ENCODE measurements around the gene EPB41L4B. TPM values are rescaled to one million over a fixed set of nuclear protein-coding genes. Genes with fewer than 3 reads are reported as not detected.

The EPB41L4B gene
- total RNA-seq, 1 donor from 2014 or later = 5.5 TPM

- no peak overlapping the region for H3K27ac Mint-ChIP-seq
- no peaks in the 10 kb centered on the region for H3K4me1 Mint-ChIP-seq
- H3K27me3 Mint-ChIP-seq (ENCODE audit: low read depth) = peaks cover 4% of the 10 kb centered on the region
- peaks cover 3% of the 10 kb centered on the region for H3K9me3 Mint-ChIP-seq
- H3K4me3 Mint-ChIP-seq = no peak overlapping the region
- peaks cover 3% of the 10 kb centered on the region for H3K36me3 Mint-ChIP-seq
- DNase-seq (ENCODE audit: low spot score in 2 of 2, unreplicated experiment in 2 of 2) = no peak
- no peak for TF ChIP-seq CTCF (IDR thresholded peaks at IDR 0.05; ENCODE audit: unreplicated experiment)
These were observed 16.5 kb downstream of the EPB41L4B start for GRCh38 chr9:109304347-109304746.

GRCh38 chr9:109303900-109304299, 17.0 kb downstream of the EPB41L4B start:
- Mint-ChIP-seq H3K27ac (no peak overlapping the region), H3K4me1 (no peaks in the 10 kb centered on the region), H3K27me3 (ENCODE audit: low read depth) (peaks cover 4% of the 10 kb centered on the region), H3K36me3 (peaks cover 3% of the 10 kb centered on the region), H3K4me3 (no peak overlapping the region), H3K9me3 (peaks cover 3% of the 10 kb centered on the region)
- DNase-seq (ENCODE audit: low spot score in 2 of 2, unreplicated experiment in 2 of 2) = no peak
- TF ChIP-seq CTCF (IDR thresholded peaks at IDR 0.05; ENCODE audit: unreplicated experiment) = no peak

GRCh38 chr9:109302606-109303005, 18.3 kb downstream of the EPB41L4B start:
- H3K36me3 Mint-ChIP-seq = no peaks in the 10 kb centered on the region
- no peaks in the 10 kb centered on the region for H3K9me3 Mint-ChIP-seq
- no peak overlapping the region for H3K4me3 Mint-ChIP-seq
- peaks cover 4% of the 10 kb centered on the region for H3K27me3 Mint-ChIP-seq (ENCODE audit: low read depth)
- no peak overlapping the region for H3K27ac Mint-ChIP-seq
- DNase-seq (ENCODE audit: low spot score in 2 of 2, unreplicated experiment in 2 of 2) = no peak
- no peak for TF ChIP-seq CTCF (IDR thresholded peaks at IDR 0.05; ENCODE audit: unreplicated experiment)
- no peaks in the 10 kb centered on the region for H3K4me1 Mint-ChIP-seq

GRCh38 chr9:109301012-109301411, 19.8 kb downstream of the EPB41L4B start:
- Mint-ChIP-seq H3K9me3 (peaks cover 3% of the 10 kb centered on the region), H3K4me3 (no peak overlapping the region), H3K27me3 (ENCODE audit: low read depth) (peaks cover 4% of the 10 kb centered on the region), H3K36me3 (no peaks in the 10 kb centered on the region), H3K4me1 (peaks cover 2% of the 10 kb centered on the region), H3K27ac (no peak overlapping the region)
- no peak for TF ChIP-seq CTCF (IDR thresholded peaks at IDR 0.05; ENCODE audit: unreplicated experiment)
- no peak for DNase-seq (ENCODE audit: low spot score in 2 of 2, unreplicated experiment in 2 of 2)

DNA sequence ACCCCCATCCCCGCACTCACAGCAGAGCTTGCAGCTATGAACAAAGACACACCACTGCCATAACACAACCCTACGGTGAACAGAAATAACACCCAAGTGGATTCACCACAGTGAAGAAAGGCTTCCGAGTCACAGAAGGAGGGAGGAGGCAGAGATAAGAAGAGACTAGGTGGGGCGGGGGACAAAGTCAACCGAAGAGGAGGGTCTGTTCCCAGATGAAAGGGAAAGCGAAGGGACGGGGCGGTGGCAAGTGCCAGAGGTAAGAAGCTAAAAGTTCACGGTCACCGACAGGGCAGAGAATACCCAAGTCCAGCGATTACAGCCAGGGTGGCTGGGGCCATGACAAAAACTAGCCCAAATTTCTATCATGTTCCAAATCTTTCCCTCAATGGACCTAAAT, 21.0 kb downstream of the EPB41L4B start:
- TF ChIP-seq CTCF (IDR thresholded peaks at IDR 0.05; ENCODE audit: unreplicated experiment) = no peak
- Mint-ChIP-seq H3K9me3 (peaks cover 3% of the 10 kb centered on the region), H3K4me1 (peaks cover 14% of the 10 kb centered on the region), H3K4me3 (no peak overlapping the region), H3K36me3 (no peaks in the 10 kb centered on the region), H3K27ac (no peak overlapping the region), H3K27me3 (ENCODE audit: low read depth) (peaks cover 4% of the 10 kb centered on the region)
- DNase-seq (ENCODE audit: low spot score in 2 of 2, unreplicated experiment in 2 of 2) = no peak

DNA sequence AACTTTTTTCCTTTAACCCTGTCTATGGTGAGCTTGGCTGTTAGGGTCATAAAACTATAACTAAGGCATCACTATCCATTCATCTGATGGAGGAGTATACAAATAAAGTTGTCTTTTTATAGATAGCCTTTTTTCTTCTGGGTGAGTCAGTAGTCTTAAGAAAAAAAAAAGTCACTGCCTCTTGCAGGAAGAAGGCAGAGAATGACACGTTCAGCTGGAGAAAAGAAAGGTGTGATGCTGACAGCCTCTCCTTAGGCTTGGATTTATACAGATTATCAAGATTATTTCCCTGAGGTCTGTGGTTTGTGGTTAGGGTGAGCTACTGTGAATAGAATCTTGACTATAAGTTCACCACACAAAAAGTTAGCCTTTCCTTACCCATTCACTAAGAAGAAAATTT, 23.0 kb downstream of the EPB41L4B start:
- TF ChIP-seq CTCF (IDR thresholded peaks at IDR 0.05; ENCODE audit: unreplicated experiment) = no peak
- no peak overlapping the region for H3K4me3 Mint-ChIP-seq
- H3K27me3 Mint-ChIP-seq (ENCODE audit: low read depth) = peaks cover 4% of the 10 kb centered on the region
- DNase-seq (ENCODE audit: low spot score in 2 of 2, unreplicated experiment in 2 of 2) = no peak
- H3K9me3 Mint-ChIP-seq = peaks cover 3% of the 10 kb centered on the region
- H3K4me1 Mint-ChIP-seq = peaks cover 15% of the 10 kb centered on the region
- H3K27ac Mint-ChIP-seq = no peak overlapping the region
- no peaks in the 10 kb centered on the region for H3K36me3 Mint-ChIP-seq

Data from mesothelial cell of epicardium (in vitro differentiated cells).